ENCODE data around the gene CYREN. TPM values are rescaled to one million over a fixed set of nuclear protein-coding genes. Genes with fewer than 3 reads are reported as not detected.

Gene CYREN
- total and polyA plus RNA-seq, 2 donors from 2014 or later, result 39.4 to 89.3 TPM

GRCh38 chr7:135211179-135211945 is 40.9 kb upstream of the CYREN start, which contains the start of gene WDR91:
TSS of gene WDR91 (minus strand) at chr7:135211526. CDS start at chr7:135211502, 24 bp downstream.
- H3K9me3 ChIP-seq (ENCODE audit: control insufficient read depth in 2 of 3, insufficient read depth in 1 of 3, low read length in 3 of 3), result no peaks in the 10 kb centered on the region
- peaks cover 0 to 20% (median 10%) of the 10 kb centered on the region in 3 donors for H3K4me1 ChIP-seq (ENCODE audit: control insufficient read depth in 2 of 3, insufficient read depth in 2 of 3, low read depth in 1 of 3, low read length in 3 of 3)
- H3K4me3 ChIP-seq (ENCODE audit: low read length in 3 of 3), result peak within 1 kb of the TSS; percentile 86 to 96 (median 91)
- TF ChIP-seq CTCF (IDR thresholded peaks at IDR 0.05; ENCODE audit: borderline replicate concordance, extremely low read depth, insufficient read depth), result no peak
- H3K27me3 ChIP-seq (ENCODE audit: control insufficient read depth, insufficient read depth, low read length), result no peaks in the 10 kb centered on the region
- H3K9ac ChIP-seq (ENCODE audit: low read length in 3 of 3), result peak within 1 kb of the TSS; percentile 67 to 99 (median 99)
- intact Hi-C loops (cut with DNase I), result no loop called here
- peak; percentile 96 to 99 (median 98) for DNase-seq
- H3K27ac ChIP-seq (ENCODE audit: low read depth in 2 of 2, low read length in 2 of 2), result peak within 1 kb of the TSS; percentile 94 to 96
- H3K36me3 ChIP-seq (ENCODE audit: control insufficient read depth in 2 of 3, insufficient read depth in 3 of 3, low read length in 3 of 3), result no peaks in the 10 kb centered on the region
- no peak for FAIRE-seq

- TF ChIP-seq CTCF (IDR thresholded peaks at IDR 0.05; ENCODE audit: borderline replicate concordance, extremely low read depth, insufficient read depth), result no peak
- Histone ChIP-seq H3K27ac (ENCODE audit: low read depth in 2 of 2, low read length in 2 of 2) (peak overlapping the region; percentile 94 to 96), H3K4me1 (ENCODE audit: control insufficient read depth in 2 of 3, insufficient read depth in 2 of 3, low read depth in 1 of 3, low read length in 3 of 3) (peaks cover 0 to 23% (median 15%) of the 10 kb centered on the region in 3 donors), H3K4me3 (ENCODE audit: low read length in 3 of 3) (peak overlapping the region; percentile 86 to 96 (median 91)), H3K27me3 (ENCODE audit: control insufficient read depth, insufficient read depth, low read length) (no peaks in the 10 kb centered on the region), H3K9me3 (ENCODE audit: control insufficient read depth in 2 of 3, insufficient read depth in 1 of 3, low read length in 3 of 3) (no peaks in the 10 kb centered on the region), H3K9ac (ENCODE audit: low read length in 3 of 3) (peak overlapping the region; percentile 63 to 99 (median 99)), H3K36me3 (ENCODE audit: control insufficient read depth in 2 of 3, insufficient read depth in 3 of 3, low read length in 3 of 3) (peaks cover 0 to 2% (median 0%) of the 10 kb centered on the region in 3 donors)
- intact Hi-C loops (cut with DNase I), result no loop called here
- DNase-seq (peak in 1 of 5 donors; percentile 66), FAIRE-seq (no peak)
Observed at GRCh38 chr7:135210888-135211178, 40.3 kb upstream of the CYREN start.

GRCh38 chr7:135209225-135209834 is 38.8 kb upstream of the CYREN start:
- peak overlapping the region in 2 of 3 donors; percentile 70 to 99 for H3K9ac ChIP-seq (ENCODE audit: low read length in 3 of 3)
- intact Hi-C loops (cut with DNase I), result no loop called here
- peak overlapping the region; percentile 82 to 98 for H3K27ac ChIP-seq (ENCODE audit: low read depth in 2 of 2, low read length in 2 of 2)
- H3K4me1 ChIP-seq (ENCODE audit: control insufficient read depth in 2 of 3, insufficient read depth in 2 of 3, low read depth in 1 of 3, low read length in 3 of 3), result peaks cover 0 to 29% (median 15%) of the 10 kb centered on the region in 3 donors
- peak overlapping the region; percentile 13 to 96 (median 74) for H3K4me3 ChIP-seq (ENCODE audit: low read length in 3 of 3)
- DNase-seq (peak in 1 of 5 donors; percentile 27), FAIRE-seq (no peak)
- H3K36me3 ChIP-seq (ENCODE audit: control insufficient read depth in 2 of 3, insufficient read depth in 3 of 3, low read length in 3 of 3), result peaks cover 0 to 3% (median 2%) of the 10 kb centered on the region in 3 donors
- no peaks in the 10 kb centered on the region for H3K27me3 ChIP-seq (ENCODE audit: control insufficient read depth, insufficient read depth, low read length)
- no peak for TF ChIP-seq CTCF (IDR thresholded peaks at IDR 0.05; ENCODE audit: borderline replicate concordance, extremely low read depth, insufficient read depth)
- H3K9me3 ChIP-seq (ENCODE audit: control insufficient read depth in 2 of 3, insufficient read depth in 1 of 3, low read length in 3 of 3), result no peaks in the 10 kb centered on the region

Data from kidney (tissue), 14 donors.